HCT116 (cell line): ENCODE results near the gene KTN1. TPM values are rescaled to one million over a fixed set of nuclear protein-coding genes. Genes with fewer than 3 reads are reported as not detected.

Experiments
- ATAC-seq: fragments of 200-7000 bp; cut with Tn5 transposase; 2 replicates; pipeline ENCODE4 v1.9.1; 2020; ENCODE audit warnings: mild to moderate bottlenecking, moderate library complexity
- BruUV-seq: library from RNA; stranded (reverse); fragments of 400-500 nt; replicated peaks from 2 replicates; lab custom pipeline; 2021; lab: Mats Ljungman, UMichigan
- CTCF ChIA-PET: fragments of 300-600 bp; sonication (Branson Sonifier 250); formaldehyde crosslinking; loops from one replicate; lab custom pipeline; 2021; ENCODE audit warnings: antibody characterized with exemption; lab: Charles Lee
- POLR2A ChIA-PET: fragments of 300-600, 350-600 bp; sonication (Branson Sonifier 250); formaldehyde crosslinking; loops from one replicate; lab custom pipeline; 2021; ENCODE audit warnings: antibody characterized with exemption; lab: Charles Lee
- RAD21 ChIA-PET, 2 experiments: fragments of 300-600 bp; sonication (Branson Sonifier 250); formaldehyde crosslinking; loops; one replicate each; lab custom pipeline; 2023; ENCODE audit warnings: low total read pairs in 2 of 2; ENCODE audit not compliant: uncharacterized antibody in 2 of 2, unreplicated experiment in 2 of 2, low non-redundant PET in 1 of 2; lab: Charles Lee
- DNase-seq: peaks from one replicate; pipeline ENCODE4 v3.0.0-alpha.2; 2010; ENCODE audit warnings: low read depth, low spot score
- H2AFZ ChIP-seq: fragments of 200-600 bp; shearing (Covaris generic), sonication (generic); 2 replicates; pipeline ENCODE4 v1.6.1; 2017; ENCODE audit warnings: low read depth, mixed run types, mixed read lengths, antibody characterized with exemption, low read length; ENCODE audit not compliant: poor library complexity, severe bottlenecking
- H3K27ac ChIP-seq: 2 replicates; pipeline ENCODE4 v1.5.1; 2012; ENCODE audit warnings: low read depth, low read length
- H3K27me3 ChIP-seq: fragments of 200-600 bp; sonication (generic); 2 replicates; pipeline ENCODE4 v1.6.1; 2016; ENCODE audit warnings: mixed run types, low read length, mixed read lengths; ENCODE audit not compliant: insufficient read depth
- H3K36me3 ChIP-seq, 2 experiments: fragments of 200-500 bp in 1 of 2; fragments of 200-600 bp in 1 of 2; sonication (Bioruptor generic) in 1 of 2; sonication (generic) in 1 of 2; 2 replicates each; pipeline versions ENCODE4 v1.5.1 to v1.6.1; 2014 to 2016; ENCODE audit warnings: low read length in 2 of 2, inconsistent platforms in 1 of 2, mixed read lengths in 1 of 2, mixed run types in 1 of 2; ENCODE audit not compliant: insufficient read depth in 2 of 2, control insufficient read depth in 1 of 2
- H3K4me1 ChIP-seq, 2 experiments: fragments of 200-600 bp in 1 of 2; sonication (generic) in 1 of 2; 2 replicates each; pipeline versions ENCODE4 v1.5.1 to v1.6.1; 2012 to 2017; ENCODE audit warnings: low read length in 2 of 2, inconsistent platforms in 1 of 2, mild to moderate bottlenecking in 1 of 2, mixed read lengths in 1 of 2, mixed run types in 1 of 2, moderate library complexity in 1 of 2; ENCODE audit not compliant: insufficient read depth in 2 of 2, control insufficient read depth in 1 of 2
- H3K4me2 ChIP-seq: fragments of 200-600 bp; sonication (generic); 2 replicates; pipeline ENCODE4 v1.6.1; 2017; ENCODE audit warnings: mixed run types, low read length, mixed read lengths
- H3K4me3 ChIP-seq, 2 experiments: fragments of 200-600 bp in 1 of 2; sonication (generic) in 1 of 2; replicated peaks in 1 of 2; 2 replicates each; pipeline ENCODE4 v1.5.1; 2011 to 2016; ENCODE audit warnings: low read length in 2 of 2, control low read depth in 1 of 2, low read depth in 1 of 2, mild to moderate bottlenecking in 1 of 2, mixed read lengths in 1 of 2, mixed run types in 1 of 2
- H3K79me2 ChIP-seq: fragments of 200-600 bp; sonication (generic); 2 replicates; pipeline ENCODE4 v1.6.1; 2017; ENCODE audit warnings: mild to moderate bottlenecking, mixed run types, low read length, moderate library complexity, mixed read lengths; ENCODE audit not compliant: insufficient read depth
- H3K9ac ChIP-seq: fragments of 200-600 bp; sonication (generic); 2 replicates; pipeline ENCODE4 v1.6.1; 2016; ENCODE audit warnings: low read length, mixed read lengths
- H3K9me2 ChIP-seq: fragments of 200-600 bp; sonication (generic), shearing (Covaris generic); 2 replicates; pipeline ENCODE4 v1.6.1; 2017; ENCODE audit warnings: mixed run types, mild to moderate bottlenecking, moderate library complexity; ENCODE audit not compliant: insufficient read depth
- H3K9me3 ChIP-seq, 2 experiments: fragments of 200-500 bp in 1 of 2; fragments of 200-600 bp in 1 of 2; sonication (Bioruptor generic) in 1 of 2; sonication (generic) in 1 of 2; 2 replicates each; pipeline ENCODE4 v1.6.1; 2014 to 2017; ENCODE audit warnings: low read length in 2 of 2, mixed read lengths in 2 of 2, inconsistent platforms in 1 of 2, low read depth in 1 of 2, mild to moderate bottlenecking in 1 of 2, mixed run types in 1 of 2, moderate library complexity in 1 of 2; ENCODE audit not compliant: control insufficient read depth in 1 of 2, insufficient read depth in 1 of 2
- H4K20me1 ChIP-seq: fragments of 200-600 bp; sonication (generic), shearing (Covaris generic); 2 replicates; pipeline ENCODE4 v1.6.1; 2017; ENCODE audit warnings: mixed run types, mild to moderate bottlenecking, moderate library complexity; ENCODE audit not compliant: insufficient read depth
- CTCF ChIP-seq, 3 experiments: fragments of 200-600 bp in 1 of 3; sonication (generic) in 1 of 3; IDR thresholded peaks in 2 of 3; conservative IDR thresholded peaks in 1 of 3; 2 replicates each; pipeline ENCODE4 v1.5.1; 2012 to 2017; ENCODE audit warnings: low read depth in 2 of 3, low read length in 2 of 3, antibody characterized with exemption in 1 of 3, borderline replicate concordance in 1 of 3, control low read depth in 1 of 3, mild to moderate bottlenecking in 1 of 3, mixed read lengths in 1 of 3, mixed run types in 1 of 3, moderate library complexity in 1 of 3; ENCODE audit not compliant: insufficient read depth in 1 of 3
- EZH2 ChIP-seq: fragments of 200-600 bp; sonication (generic); IDR thresholded peaks from 2 replicates; pipeline ENCODE4 v1.6.1; 2017; ENCODE audit warnings: antibody characterized with exemption, mixed run types
- JUND ChIP-seq: IDR thresholded peaks from 2 replicates; pipeline ENCODE4 v1.6.1; 2012
- REST ChIP-seq: IDR thresholded peaks from 2 replicates; pipeline ENCODE4 v1.6.1; 2012; ENCODE audit warnings: low read depth
- SP1 ChIP-seq: IDR thresholded peaks from 2 replicates; pipeline ENCODE4 v1.6.1; 2012; ENCODE audit warnings: low read depth
- TCF7L2 ChIP-seq: IDR thresholded peaks from 2 replicates; pipeline ENCODE4 v1.7.0; 2011; ENCODE audit warnings: borderline replicate concordance, inconsistent platforms; ENCODE audit not compliant: insufficient read depth, insufficient read length; ENCODE audit errors: extremely low read depth
- intact Hi-C: fragments of 100-400 bp; cut with micrococcal nuclease; formaldehyde crosslinking; loops from 2 replicates; pipeline ENCODE4 v1.10.0; 2022
- total RNA-seq: library from RNA; stranded (reverse); gene quantifications from one replicate; pipeline ENCODE4 v1.2.1, GENCODE V29; 2021; ENCODE audit not compliant: unreplicated experiment
- TF ChIP-seq, protein P1 (sequence below): IDR thresholded peaks from 2 replicates; pipeline ENCODE4 v1.6.1; 2012
- TF ChIP-seq, protein P2 (sequence below): IDR thresholded peaks from 2 replicates; pipeline ENCODE4 v1.6.1; 2011; ENCODE audit warnings: mild to moderate bottlenecking, low read length, moderate library complexity; ENCODE audit not compliant: insufficient replicate concordance; ENCODE audit errors: extremely low read depth

The KTN1 gene
- total RNA-seq, 1 experiment from 2014 or later, result 105 TPM

- Histone ChIP-seq H3K4me1 (peaks cover 0 to 13% of the 10 kb centered on the region in 2 experiments; a peak in 2 of 4 replicates), H3K27ac (no peak overlapping the region), H3K79me2 (no peaks in the 10 kb centered on the region), H3K4me3 (no peak overlapping the region), H3K9me2 (no peaks in the 10 kb centered on the region), H3K27me3 (no peaks in the 10 kb centered on the region), H4K20me1 (no peaks in the 10 kb centered on the region), H2AFZ (no peak overlapping the region), H3K4me2 (no peak overlapping the region), H3K9me3 (0 out of 4 replicates have a peak, but pooled peaks cover 0 to 6% of the 10 kb centered on the region in 2 experiments), H3K36me3 (no peaks in the 10 kb centered on the region), H3K9ac (no peak overlapping the region)
- ChIA-PET CTCF (no interaction called here), POLR2A (no interaction called here), RAD21 (no interaction called here)
- no peak for DNase-seq
- TF ChIP-seq EZH2, result no peak
- peak in 2 of 3 experiments; percentile 32 to 38; a peak in 3 of 6 replicates for TF ChIP-seq CTCF (IDR thresholded peaks at IDR 0.05 in 2 of 3, conservative IDR thresholded peaks at IDR 0.05 in 1 of 3; ENCODE audit: borderline replicate concordance in 1 of 3, insufficient read depth in 1 of 3, low read depth in 2 of 3, low read length in 2 of 3)
- ATAC-seq, result peak; percentile 76
- intact Hi-C loops, result no loop called here
- no TSS peak for BruUV-seq
Observed at GRCh38 chr14:55532645-55533344, 47.2 kb upstream of the KTN1 start.

DNA sequence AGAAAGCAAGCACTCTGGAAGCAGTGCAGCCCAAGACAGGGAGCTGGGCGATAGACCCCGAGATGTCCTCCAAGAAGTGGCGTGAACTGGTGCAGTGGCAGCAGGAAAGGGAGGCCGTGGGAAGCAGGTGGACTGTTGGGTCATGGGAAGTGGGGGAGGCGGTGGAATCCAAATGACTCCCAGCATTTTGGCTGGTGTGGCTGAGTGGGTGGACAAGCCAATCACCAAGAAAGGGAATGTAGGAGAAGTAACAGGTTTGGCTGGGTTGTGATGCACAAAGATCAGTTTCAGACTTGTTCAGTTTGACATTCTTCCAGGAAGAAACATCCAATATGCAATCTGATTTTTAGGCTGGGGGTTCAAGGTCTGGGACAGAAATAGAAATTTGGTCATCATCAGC lies 46.0 kb upstream of the KTN1 start:
- no peaks in the 10 kb centered on the region for H3K79me2 ChIP-seq
- no peak overlapping the region for H3K27ac ChIP-seq
- ChIA-PET POLR2A (no interaction called here), RAD21 (no interaction called here), CTCF (interaction anchor here (0.5 kb wide), 1 partner anchor 444 kb away, joined by 3 read pairs; no protein-coding TSS in a partner anchor)
- peaks cover 0 to 13% of the 10 kb centered on the region in 2 experiments; a peak in 2 of 4 replicates for H3K4me1 ChIP-seq
- no peak overlapping the region for H3K4me2 ChIP-seq
- H3K4me3 ChIP-seq, result no peak overlapping the region
- no peak for TF ChIP-seq REST
- TF ChIP-seq, protein P1, sequence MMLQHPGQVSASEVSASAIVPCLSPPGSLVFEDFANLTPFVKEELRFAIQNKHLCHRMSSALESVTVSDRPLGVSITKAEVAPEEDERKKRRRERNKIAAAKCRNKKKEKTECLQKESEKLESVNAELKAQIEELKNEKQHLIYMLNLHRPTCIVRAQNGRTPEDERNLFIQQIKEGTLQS, result no peak
- no peak for TF ChIP-seq TCF7L2
- no peak for TF ChIP-seq JUND
- TF ChIP-seq SP1, result no peak
- TF ChIP-seq, protein P2, sequence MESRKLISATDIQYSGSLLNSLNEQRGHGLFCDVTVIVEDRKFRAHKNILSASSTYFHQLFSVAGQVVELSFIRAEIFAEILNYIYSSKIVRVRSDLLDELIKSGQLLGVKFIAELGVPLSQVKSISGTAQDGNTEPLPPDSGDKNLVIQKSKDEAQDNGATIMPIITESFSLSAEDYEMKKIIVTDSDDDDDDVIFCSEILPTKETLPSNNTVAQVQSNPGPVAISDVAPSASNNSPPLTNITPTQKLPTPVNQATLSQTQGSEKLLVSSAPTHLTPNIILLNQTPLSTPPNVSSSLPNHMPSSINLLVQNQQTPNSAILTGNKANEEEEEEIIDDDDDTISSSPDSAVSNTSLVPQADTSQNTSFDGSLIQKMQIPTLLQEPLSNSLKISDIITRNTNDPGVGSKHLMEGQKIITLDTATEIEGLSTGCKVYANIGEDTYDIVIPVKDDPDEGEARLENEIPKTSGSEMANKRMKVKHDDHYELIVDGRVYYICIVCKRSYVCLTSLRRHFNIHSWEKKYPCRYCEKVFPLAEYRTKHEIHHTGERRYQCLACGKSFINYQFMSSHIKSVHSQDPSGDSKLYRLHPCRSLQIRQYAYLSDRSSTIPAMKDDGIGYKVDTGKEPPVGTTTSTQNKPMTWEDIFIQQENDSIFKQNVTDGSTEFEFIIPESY, result no peak
- no peak overlapping the region for H2AFZ ChIP-seq
- ATAC-seq, result no peak
- no peak overlapping the region for H3K9ac ChIP-seq
- 0 out of 4 replicates have a peak, but pooled peaks cover 0 to 6% of the 10 kb centered on the region in 2 experiments for H3K9me3 ChIP-seq
- DNase-seq, result no peak
- no peaks in the 10 kb centered on the region for H4K20me1 ChIP-seq
- intact Hi-C loops, result no loop called here
- H3K36me3 ChIP-seq, result no peaks in the 10 kb centered on the region
- H3K9me2 ChIP-seq, result no peaks in the 10 kb centered on the region
- BruUV-seq, result no TSS peak
- no peaks in the 10 kb centered on the region for H3K27me3 ChIP-seq
